HG02678 (cell line): ENCODE results near the gene NACC2.

Source experiments
- ATAC-seq: cut with Tn5 transposase; IDR thresholded peaks from one replicate; pipeline ENCODE4 v1.9.1; 2021; ENCODE audit warnings: mild to moderate bottlenecking, moderate library complexity; ENCODE audit not compliant: unreplicated experiment

Gene NACC2

GRCh38 chr9:136093995-136094881 is 851 bp downstream of the NACC2 start:
- ATAC-seq: no peak

GRCh38 chr9:136093346-136093986 is 1.6 kb downstream of the NACC2 start:
- no peak for ATAC-seq

- ATAC-seq: no peak
These were observed 2.3 kb downstream of the NACC2 start for GRCh38 chr9:136092741-136093140.

GRCh38 chr9:136092353-136092650 is 2.8 kb downstream of the NACC2 start:
- no peak for ATAC-seq

- no peak for ATAC-seq
These were observed 3.3 kb downstream of the NACC2 start for GRCh38 chr9:136091582-136092352.

- ATAC-seq: no peak
These were observed 4.1 kb downstream of the NACC2 start for GRCh38 chr9:136090768-136091581.

GRCh38 chr9:136090056-136090735 is 4.9 kb downstream of the NACC2 start:
- ATAC-seq: no peak

GRCh38 chr9:136089697-136090045 is 5.4 kb downstream of the NACC2 start:
- no peak for ATAC-seq

- ATAC-seq: no peak
These were observed 6.0 kb downstream of the NACC2 start for GRCh38 chr9:136088939-136089696.

GRCh38 chr9:136088481-136088938 is 6.6 kb downstream of the NACC2 start:
- no peak for ATAC-seq

GRCh38 chr9:136087741-136088480 is 7.2 kb downstream of the NACC2 start:
- ATAC-seq: no peak

GRCh38 chr9:136086951-136087740 is 7.9 kb downstream of the NACC2 start:
- no peak for ATAC-seq

GRCh38 chr9:136086213-136086881 is 8.7 kb downstream of the NACC2 start:
- no peak for ATAC-seq

- ATAC-seq: no peak
These were observed 9.3 kb downstream of the NACC2 start for GRCh38 chr9:136085815-136086212.

GRCh38 chr9:136084063-136084944 is 10.8 kb downstream of the NACC2 start:
- ATAC-seq: no peak

- no peak for ATAC-seq
These were observed 11.5 kb downstream of the NACC2 start for GRCh38 chr9:136083558-136084062.
